T-helper 17 cell (primary cell): Measurements from ENCODE around the gene CORO7. TPM values are rescaled to one million over a fixed set of nuclear protein-coding genes. Genes with fewer than 3 reads are reported as not detected.
A peak's percentile ranks its signal among the peaks of the same experiment; 100 is the strongest.

Experiments
- ATAC-seq: fragments of 150-1000 bp; cut with Tn5 transposase; 2 replicates; pipeline ENCODE4 v1.10.0; 2021; ENCODE audit warnings: mild to moderate bottlenecking, moderate library complexity
- DNase-seq, 3 donors: peaks; one replicate each; pipeline versions ENCODE4 v3.0.0 to v3.0.0-alpha.2; 2020 to 2021
- H3K9me3 ChIP-seq: one replicate; pipeline ENCODE4 v1.7.0; 2013; ENCODE audit warnings: low read length, mild to moderate bottlenecking; ENCODE audit not compliant: control insufficient read depth, poor library complexity, severe bottlenecking
- H3K27ac Mint-ChIP-seq: one replicate; pipeline ENCODE4 v1.8.0; 2022; ENCODE audit warnings: mild to moderate bottlenecking, moderate library complexity, mixed read lengths
- H3K27me3 Mint-ChIP-seq: one replicate; pipeline ENCODE4 v1.8.0; 2022; ENCODE audit warnings: mixed read lengths
- H3K36me3 Mint-ChIP-seq: one replicate; pipeline ENCODE4 v1.8.0; 2022; ENCODE audit warnings: low read depth, mixed read lengths
- H3K4me1 Mint-ChIP-seq: one replicate; pipeline ENCODE4 v1.8.0; 2022; ENCODE audit warnings: mild to moderate bottlenecking, mixed read lengths
- H3K4me3 Mint-ChIP-seq: one replicate; pipeline ENCODE4 v1.8.0; 2022; ENCODE audit warnings: mild to moderate bottlenecking, moderate library complexity, mixed read lengths
- total RNA-seq, 4 donors: library from RNA in 2 of 4; stranded (reverse) in 2 of 4; gene quantifications; one replicate each; pipeline ENCODE4 v1.2.3 and lab custom pipeline; 2022 to 2026

Gene CORO7
- total RNA-seq, 2 donors from 2014 or later: 733 to 757 TPM

DNA sequence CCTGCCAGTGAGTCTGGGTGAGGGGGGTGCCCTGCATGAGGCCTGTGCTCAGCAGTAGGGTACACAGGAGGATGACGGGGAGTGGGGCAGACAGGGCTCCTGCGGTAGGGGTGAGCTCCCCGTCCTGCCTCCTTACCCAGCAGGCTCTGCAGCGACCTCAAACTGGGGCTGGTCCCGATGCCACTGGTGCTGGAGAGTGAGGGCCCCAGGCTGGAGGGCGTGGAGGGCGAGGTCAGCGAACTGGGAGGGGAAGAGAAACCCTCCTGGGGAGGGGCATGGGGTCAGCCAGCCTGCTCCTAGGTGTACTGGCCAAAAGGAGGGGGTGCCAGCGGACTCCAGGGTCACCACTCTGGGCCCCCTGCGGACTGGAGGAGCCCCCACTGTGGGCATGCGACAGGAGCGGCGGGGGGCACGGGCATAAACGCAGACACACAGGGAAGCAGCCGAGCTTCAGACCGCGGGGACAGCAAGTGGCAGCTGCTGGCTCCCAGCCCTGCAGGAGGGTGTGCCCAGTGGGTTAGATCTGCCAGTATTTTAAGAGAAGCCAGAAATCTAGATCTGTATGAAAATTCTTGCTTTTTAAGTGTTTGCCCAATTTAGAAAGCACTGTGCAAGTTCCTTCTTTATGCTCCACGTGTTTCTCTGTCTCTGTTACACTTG is 53.8 kb downstream of the CORO7 start:
- ATAC-seq: no peak
- Mint-ChIP-seq H3K4me1 (peaks cover 10% of the 10 kb centered on the region), H3K36me3 (peaks cover 3% of the 10 kb centered on the region), H3K4me3 (no peak overlapping the region), H3K27ac (peak overlapping the region; percentile 84), H3K27me3 (no peaks in the 10 kb centered on the region)
- H3K9me3 ChIP-seq: no peaks in the 10 kb centered on the region
- DNase-seq: no peak

DNA sequence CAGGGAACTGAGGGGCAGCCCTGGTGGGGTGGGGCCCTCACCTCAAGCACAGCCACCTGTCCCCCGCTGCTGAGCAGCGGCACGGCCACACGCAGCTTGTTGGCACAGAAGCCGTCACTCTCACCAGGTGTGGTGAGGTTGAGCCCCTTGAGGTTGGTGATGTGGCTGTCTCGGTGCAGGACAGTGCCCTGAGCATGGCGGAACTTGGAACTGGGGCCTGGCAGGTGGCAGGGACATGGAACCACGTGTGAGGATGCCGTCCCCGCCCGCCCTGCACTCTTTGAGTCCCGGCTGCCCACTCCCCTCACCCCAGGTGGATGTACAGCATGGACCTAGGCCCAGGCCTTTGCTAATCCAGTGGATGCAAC is 54.5 kb downstream of the CORO7 start:
- Mint-ChIP-seq H3K27me3 (no peaks in the 10 kb centered on the region), H3K27ac (no peak overlapping the region), H3K36me3 (peaks cover 3% of the 10 kb centered on the region), H3K4me1 (peaks cover 6% of the 10 kb centered on the region), H3K4me3 (no peak overlapping the region)
- no peak for ATAC-seq
- no peaks in the 10 kb centered on the region for H3K9me3 ChIP-seq
- no peak for DNase-seq

DNA sequence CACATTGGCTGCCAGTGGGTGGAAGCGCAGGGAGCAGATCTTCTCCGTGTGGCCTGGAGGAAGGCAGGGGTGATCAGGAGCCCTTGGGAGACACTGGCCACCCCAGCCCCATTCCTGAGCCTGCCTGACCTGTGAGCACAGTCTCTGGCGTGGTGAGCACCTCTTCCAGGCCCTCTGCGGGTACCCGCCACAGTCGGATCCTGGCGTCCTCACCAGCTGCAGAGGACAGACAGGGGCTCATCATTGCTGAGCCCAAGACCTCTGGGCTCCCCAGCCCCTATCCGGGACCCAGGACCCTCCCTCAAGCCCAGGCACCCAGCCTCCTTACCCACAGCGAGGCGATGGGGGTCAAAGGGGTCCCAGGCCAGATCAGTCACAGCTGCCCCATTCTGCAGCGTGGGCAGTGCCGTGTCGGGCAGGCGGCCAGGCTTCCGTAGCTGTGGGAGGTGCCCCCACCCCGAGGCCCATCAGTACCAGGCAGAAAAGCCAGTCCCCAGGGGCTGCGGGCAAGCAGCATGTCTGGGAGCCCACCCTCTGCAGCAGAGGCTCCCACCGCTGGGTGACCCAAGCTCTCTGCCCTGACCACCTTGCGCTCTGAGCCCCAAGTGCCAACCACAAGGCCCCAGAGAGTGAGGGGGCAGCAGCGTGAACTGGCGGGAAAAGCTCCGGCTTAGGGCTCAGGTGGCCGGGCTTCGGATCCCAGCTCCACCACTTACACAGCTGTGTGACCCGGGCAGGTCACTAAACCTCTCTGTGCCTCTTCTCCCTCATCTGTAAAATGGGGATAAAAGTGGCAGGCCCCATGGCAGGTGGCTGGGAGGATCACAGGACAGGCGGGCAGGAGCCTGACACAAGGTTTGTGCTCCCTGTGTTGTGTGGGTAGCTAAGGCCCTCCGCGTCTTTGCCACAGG is 55.1 kb downstream of the CORO7 start:
- peaks cover 3% of the 10 kb centered on the region for H3K36me3 Mint-ChIP-seq
- no peak overlapping the region for H3K4me3 Mint-ChIP-seq
- no peaks in the 10 kb centered on the region for H3K9me3 ChIP-seq
- no peak for ATAC-seq
- peak overlapping the region; percentile 2 for H3K27ac Mint-ChIP-seq
- peaks cover 6% of the 10 kb centered on the region for H3K4me1 Mint-ChIP-seq
- no peaks in the 10 kb centered on the region for H3K27me3 Mint-ChIP-seq
- DNase-seq: no peak

DNA sequence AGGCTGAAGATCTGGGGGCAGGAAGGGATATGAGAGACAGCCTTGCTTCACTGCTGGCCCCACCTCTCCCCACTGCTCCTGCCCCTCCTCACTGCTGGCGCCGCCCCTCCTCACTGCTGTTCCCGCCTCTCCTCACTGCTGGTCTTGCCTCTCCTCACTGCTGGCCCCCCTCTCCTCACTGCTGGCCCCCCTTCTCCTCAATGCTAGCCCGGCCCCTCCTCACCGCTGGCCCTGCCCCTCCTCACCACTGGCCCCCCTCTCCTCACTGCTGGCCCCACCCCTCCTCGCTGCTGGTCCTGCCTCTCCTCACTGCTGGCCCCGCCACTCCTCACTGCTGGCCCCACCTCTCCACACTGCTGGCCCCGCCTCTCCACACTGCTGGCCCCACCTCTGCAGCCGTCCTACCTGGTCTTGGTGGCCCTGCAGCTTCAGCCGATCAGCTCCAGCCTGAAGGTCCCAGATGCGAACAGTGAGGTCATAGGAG is 55.8 kb downstream of the CORO7 start:
- peak overlapping the region; percentile 79 for H3K27ac Mint-ChIP-seq

DNA sequence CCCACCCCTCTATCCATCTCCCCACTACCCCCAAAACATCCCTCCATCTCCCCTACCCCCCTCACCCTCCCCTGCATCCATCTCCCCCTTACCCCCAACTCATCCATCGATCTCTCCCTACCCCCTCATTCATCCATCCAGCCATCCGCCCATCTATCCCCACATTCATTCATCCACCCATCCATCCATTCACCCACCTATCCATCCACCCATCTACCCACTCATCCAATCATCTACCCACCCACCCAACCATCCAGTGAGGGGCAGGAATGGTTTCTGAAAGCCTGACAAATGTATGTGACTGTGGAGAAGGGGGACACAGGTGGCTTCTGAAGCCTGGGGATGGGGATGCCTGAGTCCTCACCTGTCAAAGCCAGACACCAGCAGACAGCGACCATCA is 56.5 kb downstream of the CORO7 start:
- Mint-ChIP-seq H3K36me3 (peaks cover 4% of the 10 kb centered on the region), H3K27me3 (no peaks in the 10 kb centered on the region), H3K27ac (peak overlapping the region; percentile 79), H3K4me1 (peaks cover 6% of the 10 kb centered on the region), H3K4me3 (peak overlapping the region; percentile 21)
- ATAC-seq: no peak
- DNase-seq: no peak
- H3K9me3 ChIP-seq: no peaks in the 10 kb centered on the region

More for the DNA sequence above, 55.8 kb downstream of the CORO7 start:
- Mint-ChIP-seq H3K27me3 (no peaks in the 10 kb centered on the region), H3K4me1 (peaks cover 6% of the 10 kb centered on the region), H3K36me3 (peaks cover 3% of the 10 kb centered on the region), H3K4me3 (no peak overlapping the region)
- DNase-seq: no peak
- H3K9me3 ChIP-seq: no peaks in the 10 kb centered on the region
- peak; percentile 18 for ATAC-seq

DNA sequence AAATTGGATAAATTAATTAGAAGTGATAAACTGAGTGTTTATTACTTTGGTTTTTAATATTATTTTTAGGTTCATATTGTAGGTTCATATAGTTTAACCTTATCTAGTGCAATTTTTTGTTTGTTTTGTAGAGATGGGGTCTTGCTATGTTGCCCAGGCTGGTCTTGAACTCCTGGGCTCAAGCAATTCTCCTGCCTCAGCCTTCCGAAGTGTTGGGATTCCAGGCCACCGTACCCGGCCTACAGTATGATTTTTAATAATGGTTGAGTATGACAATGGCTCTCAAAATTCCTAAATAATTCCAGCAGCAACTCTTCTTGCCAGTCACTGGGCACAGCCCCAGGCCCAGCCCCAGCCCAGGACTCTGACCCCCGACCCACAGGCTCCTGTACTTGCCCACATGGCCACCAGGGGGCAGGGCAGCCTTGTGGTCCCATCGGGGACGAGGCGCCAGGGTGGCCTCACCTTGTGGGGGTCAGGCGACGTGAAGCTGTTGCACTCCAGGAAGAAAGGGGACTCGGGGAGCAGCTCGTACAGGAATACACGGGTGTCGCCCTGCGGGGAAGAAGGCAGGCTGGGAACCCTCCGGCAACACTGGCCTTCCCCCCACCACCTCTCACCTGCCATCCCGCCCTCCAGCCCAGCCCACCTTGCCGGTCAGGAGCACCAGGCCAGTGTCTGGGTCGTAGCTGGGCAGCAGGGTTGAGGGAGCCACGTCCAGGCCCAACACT is 57.4 kb downstream of the CORO7 start:
- Mint-ChIP-seq H3K27ac (peak overlapping the region; percentile 79), H3K4me3 (peak overlapping the region; percentile 62), H3K36me3 (peaks cover 6% of the 10 kb centered on the region), H3K27me3 (no peaks in the 10 kb centered on the region), H3K4me1 (peaks cover 6% of the 10 kb centered on the region)
- H3K9me3 ChIP-seq: no peaks in the 10 kb centered on the region
- ATAC-seq (peak; percentile 59), DNase-seq (peak; percentile 42 to 69 (median 51))

DNA sequence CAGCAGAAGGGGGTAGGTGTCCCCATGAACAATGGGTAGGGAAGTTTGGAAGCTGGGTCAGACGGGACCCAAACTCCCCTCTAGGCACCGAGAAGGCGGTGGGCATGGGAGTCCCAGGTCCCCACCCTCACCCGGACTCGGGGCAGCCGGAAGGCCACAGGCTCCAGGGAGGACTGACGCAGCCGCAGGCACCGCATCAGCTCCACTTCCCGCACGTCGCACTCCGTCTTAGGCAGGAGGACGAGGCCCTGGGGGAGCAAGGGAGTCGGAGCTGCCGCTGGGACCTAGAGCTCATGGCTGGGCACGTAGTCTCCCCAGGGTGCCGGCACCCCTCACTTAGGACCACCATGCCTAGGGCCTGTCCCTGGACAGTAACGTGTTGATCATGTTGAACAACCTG is 58.2 kb downstream of the CORO7 start:
- Mint-ChIP-seq H3K27ac (peak overlapping the region; percentile 79), H3K4me3 (peak overlapping the region; percentile 47), H3K27me3 (no peaks in the 10 kb centered on the region), H3K4me1 (peaks cover 6% of the 10 kb centered on the region), H3K36me3 (peaks cover 6% of the 10 kb centered on the region)
- ATAC-seq (no peak), DNase-seq (no peak)
- no peaks in the 10 kb centered on the region for H3K9me3 ChIP-seq

DNA sequence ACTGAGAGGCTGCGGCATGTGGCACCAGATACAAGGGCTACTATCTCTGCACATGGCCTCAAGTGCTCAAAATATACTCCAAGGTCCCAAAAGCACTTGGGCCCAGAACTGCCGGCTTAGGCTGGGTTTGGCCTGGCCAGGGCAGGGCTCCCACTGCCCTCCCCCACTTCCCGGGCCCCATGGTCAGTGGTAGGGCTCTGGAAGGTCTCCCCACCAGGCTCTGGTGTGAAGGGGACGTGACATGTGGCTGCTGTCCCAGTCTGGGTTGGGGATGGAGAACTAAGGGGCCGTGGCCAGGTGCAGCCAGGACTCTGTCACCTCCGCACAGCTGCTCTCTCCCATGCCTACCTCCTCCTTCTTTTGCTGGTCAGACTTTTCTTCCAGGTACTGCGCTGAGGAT is 59.6 kb downstream of the CORO7 start:
- DNase-seq (no peak), ATAC-seq (no peak)
- H3K27ac Mint-ChIP-seq: peak overlapping the region; percentile 79
- H3K9me3 ChIP-seq: no peaks in the 10 kb centered on the region
- H3K4me1 Mint-ChIP-seq: peaks cover 6% of the 10 kb centered on the region
- peaks cover 6% of the 10 kb centered on the region for H3K36me3 Mint-ChIP-seq
- no peaks in the 10 kb centered on the region for H3K27me3 Mint-ChIP-seq
- no peak overlapping the region for H3K4me3 Mint-ChIP-seq

DNA sequence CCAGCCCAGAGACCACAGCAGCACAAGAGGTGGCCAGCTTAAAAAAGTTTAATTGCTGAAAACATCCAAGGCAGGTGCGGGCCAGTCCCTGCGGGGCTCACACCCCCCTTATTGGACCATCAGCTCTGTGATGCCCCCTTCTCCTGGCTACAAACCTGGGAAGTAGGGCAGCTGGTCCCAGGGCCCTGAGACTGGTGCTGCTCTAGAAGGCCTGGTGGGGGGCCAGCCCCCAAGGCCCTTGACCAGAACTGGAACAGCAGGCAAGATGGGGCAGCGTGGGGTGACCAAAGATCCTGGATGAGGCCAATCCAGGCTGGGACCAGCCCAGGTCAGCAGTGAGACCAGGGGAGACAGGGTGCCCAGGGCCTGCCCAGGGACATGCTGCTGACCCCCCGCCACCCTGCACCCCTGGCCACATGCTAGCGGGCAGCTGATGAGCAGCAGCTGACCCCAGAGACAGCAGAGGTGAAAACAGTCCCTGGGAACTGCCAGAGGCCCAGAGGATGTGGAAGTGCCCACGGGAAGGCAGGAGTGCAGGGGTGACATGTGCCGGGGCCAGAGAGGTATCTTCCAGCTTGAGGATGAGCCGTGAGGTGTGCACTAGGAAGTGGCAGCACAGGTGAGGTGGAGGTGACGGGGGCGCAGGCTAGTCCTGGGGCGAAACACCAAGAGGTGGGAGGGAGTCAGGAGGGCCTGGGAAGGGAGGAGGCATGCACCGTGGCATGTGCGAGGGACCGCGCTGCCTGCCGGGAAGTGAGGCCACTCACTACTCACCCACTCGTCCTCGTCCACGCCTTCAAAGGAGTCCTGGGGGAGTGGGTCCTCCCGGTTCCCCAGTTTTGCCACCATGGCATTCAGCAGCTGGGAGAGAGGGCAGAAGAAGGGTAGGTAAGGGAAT is 61.6 kb downstream of the CORO7 start:
- peaks cover 6% of the 10 kb centered on the region for H3K36me3 Mint-ChIP-seq
- peak overlapping the region; percentile 77 for H3K27ac Mint-ChIP-seq
- H3K9me3 ChIP-seq: no peaks in the 10 kb centered on the region
- no peak for DNase-seq
- no peaks in the 10 kb centered on the region for H3K27me3 Mint-ChIP-seq
- no peak for ATAC-seq
- peaks cover 10% of the 10 kb centered on the region for H3K4me1 Mint-ChIP-seq
- H3K4me3 Mint-ChIP-seq: peak overlapping the region; percentile 31

DNA sequence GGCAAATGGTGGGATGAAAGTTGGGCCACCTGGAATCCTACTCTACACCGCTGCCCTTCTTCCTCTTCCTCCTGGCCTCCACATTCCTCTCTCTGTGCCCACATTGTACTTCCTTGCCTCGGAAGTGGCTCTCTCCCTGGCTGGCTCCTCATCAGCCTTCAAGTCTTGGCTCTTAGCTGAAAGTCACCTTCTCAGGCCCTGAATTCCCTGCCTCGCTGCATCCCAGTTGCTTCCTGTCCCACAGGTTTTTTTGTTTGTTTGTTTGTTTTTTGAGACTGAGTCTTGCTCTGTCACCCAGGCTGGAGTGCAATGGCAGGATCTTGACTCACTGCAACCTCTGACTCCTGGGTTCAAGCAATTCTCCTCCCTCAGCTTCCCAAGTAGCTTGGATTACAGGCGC is 62.7 kb downstream of the CORO7 start:
- H3K4me1 Mint-ChIP-seq: peaks cover 6% of the 10 kb centered on the region
- no peak for DNase-seq
- H3K36me3 Mint-ChIP-seq: peaks cover 3% of the 10 kb centered on the region
- peak overlapping the region; percentile 83 for H3K27ac Mint-ChIP-seq
- no peak for ATAC-seq
- no peaks in the 10 kb centered on the region for H3K9me3 ChIP-seq
- peak overlapping the region; percentile 81 for H3K4me3 Mint-ChIP-seq
- no peaks in the 10 kb centered on the region for H3K27me3 Mint-ChIP-seq

DNA sequence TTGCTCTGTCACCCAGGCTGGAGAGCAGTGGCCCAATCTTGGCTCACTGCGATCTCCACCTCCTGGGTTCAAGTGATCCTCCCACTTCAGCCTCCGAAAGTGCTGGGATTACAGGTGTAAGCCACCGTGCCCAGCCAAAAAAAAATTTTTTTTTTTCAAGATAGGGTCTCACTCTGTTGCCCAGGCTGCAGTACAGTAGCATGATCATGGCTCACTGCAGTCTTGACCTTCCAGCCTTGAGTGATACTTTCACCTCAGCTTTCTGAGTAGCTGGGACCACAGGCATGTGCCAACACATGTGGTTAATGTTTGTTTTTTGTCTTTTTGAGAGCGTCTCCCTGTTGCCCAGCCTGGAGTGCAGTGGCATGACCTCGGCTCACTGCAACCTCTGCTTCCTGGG is 63.6 kb downstream of the CORO7 start:
- ATAC-seq (no peak), DNase-seq (no peak)
- peaks cover 11% of the 10 kb centered on the region for H3K4me1 Mint-ChIP-seq
- no peaks in the 10 kb centered on the region for H3K9me3 ChIP-seq
- peak overlapping the region; percentile 83 for H3K27ac Mint-ChIP-seq
- H3K4me3 Mint-ChIP-seq: no peak overlapping the region
- H3K36me3 Mint-ChIP-seq: peaks cover 3% of the 10 kb centered on the region
- no peaks in the 10 kb centered on the region for H3K27me3 Mint-ChIP-seq

DNA sequence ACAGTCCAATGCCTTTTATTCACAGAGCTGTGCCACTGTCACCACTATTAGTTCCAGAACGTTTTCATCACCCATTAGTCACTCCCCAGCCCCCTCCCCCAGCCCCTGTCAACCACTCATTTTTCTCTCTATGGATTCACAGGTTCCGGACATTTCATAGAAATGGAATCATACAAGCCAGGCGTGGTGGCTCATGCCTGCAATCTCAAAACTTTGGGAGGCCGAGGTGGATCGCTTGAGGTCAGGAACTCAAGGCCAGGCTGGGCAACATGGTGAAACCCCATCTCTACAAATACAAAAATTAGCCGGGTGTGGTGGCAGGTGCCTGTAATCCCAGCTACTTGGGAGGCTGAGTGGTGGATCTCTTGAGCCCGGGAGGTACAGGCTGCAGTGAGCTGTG is 64.5 kb downstream of the CORO7 start:
- no peak for DNase-seq
- no peaks in the 10 kb centered on the region for H3K9me3 ChIP-seq
- Mint-ChIP-seq H3K4me1 (peaks cover 14% of the 10 kb centered on the region), H3K4me3 (peak overlapping the region; percentile 93), H3K27ac (peak overlapping the region; percentile 83), H3K27me3 (no peaks in the 10 kb centered on the region), H3K36me3 (peaks cover 3% of the 10 kb centered on the region)
- no peak for ATAC-seq
